ENCODE measurements around the gene SRSF2.

Gene SRSF2

GRCh38 chr17:76735006-76735405 is 2.1 kb downstream of the SRSF2 start:
- H3K4me3 ChIP-seq (ENCODE audit: insufficient read depth, low read length, poor library complexity, severe bottlenecking): peak overlapping the region; percentile 99
- H3K27me3 ChIP-seq (ENCODE audit: low read length): no peaks in the 10 kb centered on the region
- H4K20me1 ChIP-seq (ENCODE audit: low read depth, low read length): peaks cover 19% of the 10 kb centered on the region
- H2AFZ ChIP-seq (ENCODE audit: low read depth, low read length, severe bottlenecking): no peak overlapping the region
- peaks cover 45% of the 10 kb centered on the region for H3K36me3 ChIP-seq (ENCODE audit: low read length)
- H3K9me2 ChIP-seq (replicated peaks; ENCODE audit: insufficient read depth, low read length): no peaks in the 10 kb centered on the region
- peak overlapping the region; percentile 100 for H3K9ac ChIP-seq (ENCODE audit: low read length)
- H3K9me3 ChIP-seq (ENCODE audit: insufficient read depth, low read length): no peaks in the 10 kb centered on the region
- peak overlapping the region; percentile 98 for H3K4me2 ChIP-seq (ENCODE audit: low read depth, low read length, poor library complexity, severe bottlenecking)
- H3K79me2 ChIP-seq (ENCODE audit: insufficient read depth, low read length): peaks cover 79% of the 10 kb centered on the region
- peaks cover 59% of the 10 kb centered on the region for H3F3A ChIP-seq (ENCODE audit: insufficient read depth)
- H3K27ac ChIP-seq (ENCODE audit: low read depth, low read length): peak overlapping the region; percentile 94
- no peak for TF ChIP-seq CTCF (IDR thresholded peaks at IDR 0.05; ENCODE audit: insufficient read depth, low read length, poor library complexity, severe bottlenecking)
- no peak for TF ChIP-seq EZH2phosphoT487 (conservative IDR thresholded peaks at IDR 0.05; ENCODE audit: low read length)

- Histone ChIP-seq H3K9ac (ENCODE audit: low read length) (peak overlapping the region; percentile 100), H3K4me2 (ENCODE audit: low read depth, low read length, poor library complexity, severe bottlenecking) (peak overlapping the region; percentile 98), H3F3A (ENCODE audit: insufficient read depth) (peaks cover 65% of the 10 kb centered on the region), H3K27me3 (ENCODE audit: low read length) (no peaks in the 10 kb centered on the region), H3K79me2 (ENCODE audit: insufficient read depth, low read length) (peaks cover 83% of the 10 kb centered on the region), H3K9me3 (ENCODE audit: insufficient read depth, low read length) (no peaks in the 10 kb centered on the region), H3K4me3 (ENCODE audit: insufficient read depth, low read length, poor library complexity, severe bottlenecking) (peak overlapping the region; percentile 99), H3K9me2 (replicated peaks; ENCODE audit: insufficient read depth, low read length) (no peaks in the 10 kb centered on the region), H3K27ac (ENCODE audit: low read depth, low read length) (peak overlapping the region; percentile 94), H4K20me1 (ENCODE audit: low read depth, low read length) (peaks cover 19% of the 10 kb centered on the region), H3K36me3 (ENCODE audit: low read length) (peaks cover 49% of the 10 kb centered on the region), H2AFZ (ENCODE audit: low read depth, low read length, severe bottlenecking) (no peak overlapping the region)
- TF ChIP-seq EZH2phosphoT487 (conservative IDR thresholded peaks at IDR 0.05; ENCODE audit: low read length) (no peak), CTCF (IDR thresholded peaks at IDR 0.05; ENCODE audit: insufficient read depth, low read length, poor library complexity, severe bottlenecking) (no peak)
Observed at GRCh38 chr17:76734080-76734840, 2.9 kb downstream of the SRSF2 start.

- Histone ChIP-seq H3K27ac (ENCODE audit: low read depth, low read length) (peak overlapping the region; percentile 94; the same call in 1 of the 2 replicates), H3K4me3 (ENCODE audit: insufficient read depth, low read length, poor library complexity, severe bottlenecking) (no peak overlapping the region)
Observed at GRCh38 chr17:76733618-76733957, 3.5 kb downstream of the SRSF2 start.

More at GRCh38 chr17:76733618-76733957, 3.5 kb downstream of the SRSF2 start:
- Histone ChIP-seq H4K20me1 (ENCODE audit: low read depth, low read length) (peaks cover 19% of the 10 kb centered on the region), H3K79me2 (ENCODE audit: insufficient read depth, low read length) (peaks cover 81% of the 10 kb centered on the region), H3K36me3 (ENCODE audit: low read length) (peaks cover 49% of the 10 kb centered on the region), H2AFZ (ENCODE audit: low read depth, low read length, severe bottlenecking) (no peak overlapping the region), H3K9ac (ENCODE audit: low read length) (0 out of 2 replicates have a peak overlapping the region, but pooled peaks have one; percentile 100), H3K4me2 (ENCODE audit: low read depth, low read length, poor library complexity, severe bottlenecking) (peak overlapping the region; percentile 98), H3F3A (ENCODE audit: insufficient read depth) (peaks cover 66% of the 10 kb centered on the region), H3K9me3 (ENCODE audit: insufficient read depth, low read length) (no peaks in the 10 kb centered on the region), H3K27me3 (ENCODE audit: low read length) (no peaks in the 10 kb centered on the region), H3K9me2 (replicated peaks; ENCODE audit: insufficient read depth, low read length) (no peaks in the 10 kb centered on the region)
- TF ChIP-seq CTCF (IDR thresholded peaks at IDR 0.05; ENCODE audit: insufficient read depth, low read length, poor library complexity, severe bottlenecking): no peak
- no peak for TF ChIP-seq EZH2phosphoT487 (conservative IDR thresholded peaks at IDR 0.05; ENCODE audit: low read length)
